ENCODE data around the gene INSC. TPM values are rescaled to one million over a fixed set of nuclear protein-coding genes. Genes with fewer than 3 reads are reported as not detected.

Gene INSC
- polyA plus RNA-seq, 3 donors = not detected

DNA sequence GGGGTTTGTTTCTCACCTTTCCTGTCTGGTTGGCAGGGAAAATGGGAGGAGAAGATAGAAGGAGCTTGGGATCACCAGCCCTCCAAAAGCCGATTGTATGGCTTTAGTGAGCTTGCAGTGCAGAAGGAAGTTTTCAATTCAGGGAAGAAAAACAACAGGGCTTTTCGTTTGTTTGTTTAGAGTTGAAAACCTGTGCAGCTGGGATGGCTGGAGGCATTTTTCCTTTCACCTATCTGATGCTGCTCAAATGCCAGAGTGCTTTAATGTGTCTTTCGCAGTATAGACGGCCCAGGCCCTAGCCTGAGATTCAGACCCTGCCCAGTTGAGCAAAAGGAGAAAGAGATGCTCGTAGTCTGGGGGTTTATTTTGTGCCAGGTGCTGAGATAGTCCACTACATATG, 87.9 kb downstream of the INSC start:
- H2AFZ ChIP-seq (ENCODE audit: insufficient read depth, low read depth, low read length, poor library complexity, severe bottlenecking) = no peak overlapping the region
- no peaks in the 10 kb centered on the region for H3K36me3 ChIP-seq (replicated peaks in 1 of 2; ENCODE audit: control insufficient read depth in 1 of 2, insufficient read depth in 2 of 2, low read length in 2 of 2)
- no peak overlapping the region for H3K4me2 ChIP-seq (replicated peaks; ENCODE audit: extremely low read depth, low read length, poor library complexity, severe bottlenecking)
- TF ChIP-seq, protein P1, sequence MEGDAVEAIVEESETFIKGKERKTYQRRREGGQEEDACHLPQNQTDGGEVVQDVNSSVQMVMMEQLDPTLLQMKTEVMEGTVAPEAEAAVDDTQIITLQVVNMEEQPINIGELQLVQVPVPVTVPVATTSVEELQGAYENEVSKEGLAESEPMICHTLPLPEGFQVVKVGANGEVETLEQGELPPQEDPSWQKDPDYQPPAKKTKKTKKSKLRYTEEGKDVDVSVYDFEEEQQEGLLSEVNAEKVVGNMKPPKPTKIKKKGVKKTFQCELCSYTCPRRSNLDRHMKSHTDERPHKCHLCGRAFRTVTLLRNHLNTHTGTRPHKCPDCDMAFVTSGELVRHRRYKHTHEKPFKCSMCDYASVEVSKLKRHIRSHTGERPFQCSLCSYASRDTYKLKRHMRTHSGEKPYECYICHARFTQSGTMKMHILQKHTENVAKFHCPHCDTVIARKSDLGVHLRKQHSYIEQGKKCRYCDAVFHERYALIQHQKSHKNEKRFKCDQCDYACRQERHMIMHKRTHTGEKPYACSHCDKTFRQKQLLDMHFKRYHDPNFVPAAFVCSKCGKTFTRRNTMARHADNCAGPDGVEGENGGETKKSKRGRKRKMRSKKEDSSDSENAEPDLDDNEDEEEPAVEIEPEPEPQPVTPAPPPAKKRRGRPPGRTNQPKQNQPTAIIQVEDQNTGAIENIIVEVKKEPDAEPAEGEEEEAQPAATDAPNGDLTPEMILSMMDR (IDR thresholded peaks at IDR 0.05) = no peak
- H3K4me3 ChIP-seq (replicated peaks in 1 of 3; ENCODE audit: low read depth in 2 of 3, low read length in 3 of 3) = no peak overlapping the region
- H3K27ac ChIP-seq (ENCODE audit: low read depth in 1 of 2, low read length in 2 of 2) = no peak overlapping the region
- Mint-ChIP-seq H3K4me1 (peaks cover 5% of the 10 kb centered on the region), H3K36me3 (no peaks in the 10 kb centered on the region), H3K9me3 (no peaks in the 10 kb centered on the region), H3K4me3 (no peak overlapping the region), H3K27ac (no peak overlapping the region), H3K27me3 (ENCODE audit: low read depth in 3 of 3) (peaks cover 0 to 9% (median 6%) of the 10 kb centered on the region in 3 donors)
- H3K9ac ChIP-seq (ENCODE audit: insufficient read depth, low read length, poor library complexity, severe bottlenecking) = no peak overlapping the region
- no peak for DNase-seq
- intact Hi-C loops (cut with micrococcal nuclease) = no loop called here
- 83% methylated on average over 2 of the region's 5 CpGs for WGBS (ENCODE audit: insufficient coverage)
- no peaks in the 10 kb centered on the region for H3K27me3 ChIP-seq (ENCODE audit: control insufficient read depth in 2 of 2, insufficient read depth in 2 of 2, low read length in 2 of 2)
- no peaks in the 10 kb centered on the region for H4K20me1 ChIP-seq (ENCODE audit: insufficient read depth, low read length)
- no peaks in the 10 kb centered on the region for H3K4me1 ChIP-seq (ENCODE audit: control insufficient read depth in 1 of 2, insufficient read depth in 2 of 2, low read length in 2 of 2)
- no peaks in the 10 kb centered on the region for H3K79me2 ChIP-seq (ENCODE audit: insufficient read depth, low read length)
- no peaks in the 10 kb centered on the region for H3K9me3 ChIP-seq (replicated peaks in 1 of 2; ENCODE audit: control insufficient read depth in 1 of 2, insufficient read depth in 1 of 2, low read length in 2 of 2)

DNA sequence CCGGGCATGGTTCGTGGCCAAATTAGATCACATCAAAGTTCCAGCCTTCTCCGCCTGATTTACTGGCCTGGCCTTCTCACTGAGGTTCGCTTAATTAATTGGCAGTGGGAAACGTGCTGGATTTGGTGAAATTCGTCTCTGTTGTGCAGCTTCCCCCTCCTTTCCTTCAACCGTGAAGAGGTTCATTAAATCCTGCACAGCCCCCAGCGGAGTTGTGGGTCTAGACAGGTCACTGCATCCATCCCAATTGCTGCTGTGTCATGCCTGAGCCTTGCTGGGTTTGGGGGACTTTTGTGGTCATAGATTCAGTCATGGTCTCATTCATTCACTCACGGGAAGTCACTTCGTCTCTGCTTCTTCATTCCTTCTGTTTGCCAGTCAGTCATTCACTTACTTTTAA, 90.0 kb downstream of the INSC start:
- DNase-seq = no peak
- Mint-ChIP-seq H3K36me3 (no peaks in the 10 kb centered on the region), H3K4me3 (no peak overlapping the region), H3K4me1 (peaks cover 5% of the 10 kb centered on the region), H3K27me3 (ENCODE audit: low read depth in 3 of 3) (peaks cover 0 to 11% (median 6%) of the 10 kb centered on the region in 3 donors), H3K9me3 (no peaks in the 10 kb centered on the region), H3K27ac (no peak overlapping the region)
- H3K27ac ChIP-seq (ENCODE audit: low read depth in 1 of 2, low read length in 2 of 2) = no peak overlapping the region
- no peaks in the 10 kb centered on the region for H3K4me1 ChIP-seq (ENCODE audit: control insufficient read depth in 1 of 2, insufficient read depth in 2 of 2, low read length in 2 of 2)
- H3K79me2 ChIP-seq (ENCODE audit: insufficient read depth, low read length) = no peaks in the 10 kb centered on the region
- H4K20me1 ChIP-seq (ENCODE audit: insufficient read depth, low read length) = no peaks in the 10 kb centered on the region
- no peak overlapping the region for H3K4me3 ChIP-seq (replicated peaks in 1 of 3; ENCODE audit: low read depth in 2 of 3, low read length in 3 of 3)
- no peak overlapping the region for H2AFZ ChIP-seq (ENCODE audit: insufficient read depth, low read depth, low read length, poor library complexity, severe bottlenecking)
- no peaks in the 10 kb centered on the region for H3K36me3 ChIP-seq (replicated peaks in 1 of 2; ENCODE audit: control insufficient read depth in 1 of 2, insufficient read depth in 2 of 2, low read length in 2 of 2)
- no peak overlapping the region for H3K4me2 ChIP-seq (replicated peaks; ENCODE audit: extremely low read depth, low read length, poor library complexity, severe bottlenecking)
- H3K27me3 ChIP-seq (ENCODE audit: control insufficient read depth in 2 of 2, insufficient read depth in 2 of 2, low read length in 2 of 2) = no peaks in the 10 kb centered on the region
- H3K9me3 ChIP-seq (replicated peaks in 1 of 2; ENCODE audit: control insufficient read depth in 1 of 2, insufficient read depth in 1 of 2, low read length in 2 of 2) = no peaks in the 10 kb centered on the region
- H3K9ac ChIP-seq (ENCODE audit: insufficient read depth, low read length, poor library complexity, severe bottlenecking) = no peak overlapping the region
- WGBS (ENCODE audit: insufficient coverage) = 67% methylated on average over 6 of the region's 10 CpGs
- intact Hi-C loops (cut with micrococcal nuclease) = no loop called here
- TF ChIP-seq, protein P1 (IDR thresholded peaks at IDR 0.05) = no peak

All from CD14-positive monocyte (primary cell).